ENCODE measurements around the gene FBLN1.

GRCh38 chr22:45481661-45482060, 21.0 kb upstream of the FBLN1 start:
- TF ChIP-seq POLR2A (IDR thresholded peaks at IDR 0.05; ENCODE audit: extremely low read depth, insufficient read length): no peak
- TF ChIP-seq MAX (IDR thresholded peaks at IDR 0.05; ENCODE audit: low read depth, low read length): no peak
- TF ChIP-seq CTCF (IDR thresholded peaks at IDR 0.05; ENCODE audit: low read depth, low read length): no peak
